ENCODE measurements around the gene PCDHA4. TPM values are rescaled to one million over a fixed set of nuclear protein-coding genes. Genes with fewer than 3 reads are reported as not detected.
A peak's percentile ranks its signal among the peaks of the same experiment; 100 is the strongest.

Gene PCDHA4
- total RNA-seq, result under 1 TPM in 7 of 10 donors, not detected in 3; 0.07 to 0.21 (median 0.08) TPM
- under 1 TPM in 1 of 2 donors, not detected in 1; 0.01 TPM for polyA plus RNA-seq
- long read RNA-seq, donor 1, result 0 reads
- long read RNA-seq, donor 2, result 0 reads
- long read RNA-seq, donor 3, result 0 reads

- peaks cover 0 to 80% (median 20%) of the 10 kb centered on the region in 11 donors for H3K9me3 ChIP-seq
- 13 to 14% methylated on average over 34 to 37 of the region's 47 CpGs for WGBS, 2 donors
Measured at GRCh38 chr5:140806834-140807775, at the start of gene PCDHA4. TSS of gene PCDHA4 (plus strand) at chr5:140807068.

GRCh38 chr5:140764177-140764973 is 42.5 kb upstream of the PCDHA4 start:
- Histone ChIP-seq H3K36me3 (no peaks in the 10 kb centered on the region), H3K4me1 (no peaks in the 10 kb centered on the region), H3K27me3 (no peaks in the 10 kb centered on the region), H3K9me3 (peaks cover 7 to 100% (median 93%) of the 10 kb centered on the region in 11 donors), H3K4me3 (no peak overlapping the region), H3K27ac (no peak overlapping the region)
- 84 to 92% methylated on average over 2 of the region's 2 CpGs for WGBS, 2 donors
- no peak for TF ChIP-seq CTCF (IDR thresholded peaks at IDR 0.05)
- ATAC-seq (no peak), DNase-seq (no peak)
- intact Hi-C loops (cut with DNase I), result no loop called here

More at GRCh38 chr5:140806834-140807775, at the start of gene PCDHA4:
- H3K4me1 ChIP-seq, result no peaks in the 10 kb centered on the region
- no peaks in the 10 kb centered on the region for H3K36me3 ChIP-seq
- peak within 1 kb of the TSS in 9 of 10 donors; percentile 15 to 52 (median 37) for H3K4me3 ChIP-seq
- DNase-seq (no peak), ATAC-seq (peak in 3 of 8 donors; percentile 38 to 57 (median 39))
- peaks cover 0 to 57% (median 18%) of the 10 kb centered on the region in 7 donors for H3K27me3 ChIP-seq
- intact Hi-C loops (cut with DNase I), result no loop called here
- peak in 8 of 9 donors; percentile 6 to 54 (median 27) for TF ChIP-seq CTCF (IDR thresholded peaks at IDR 0.05)
- no peak within 1 kb of the TSS for H3K27ac ChIP-seq

GRCh38 chr5:140767444-140767843 is 39.4 kb upstream of the PCDHA4 start:
- 82 to 84% methylated on average over 4 of the region's 4 CpGs for WGBS, 2 donors
- intact Hi-C loops (cut with DNase I), result no loop called here
- H3K4me1 ChIP-seq, result no peaks in the 10 kb centered on the region
- TF ChIP-seq CTCF (IDR thresholded peaks at IDR 0.05), result no peak
- no peaks in the 10 kb centered on the region for H3K36me3 ChIP-seq
- no peak for DNase-seq
- H3K27me3 ChIP-seq, result no peaks in the 10 kb centered on the region
- H3K9me3 ChIP-seq, result peaks cover 7 to 100% (median 91%) of the 10 kb centered on the region in 11 donors
- H3K4me3 ChIP-seq, result no peak overlapping the region
- H3K27ac ChIP-seq, result no peak overlapping the region
- no peak for ATAC-seq

- Histone ChIP-seq H3K4me3 (no peak overlapping the region), H3K36me3 (no peaks in the 10 kb centered on the region), H3K27ac (no peak overlapping the region), H3K4me1 (no peaks in the 10 kb centered on the region), H3K9me3 (peaks cover 0 to 100% (median 53%) of the 10 kb centered on the region in 11 donors), H3K27me3 (peaks cover 0 to 11% (median 0%) of the 10 kb centered on the region in 7 donors)
- no peak for DNase-seq
- WGBS, 2 donors, result 79 to 83% methylated on average over 1 of the region's 1 CpG
- no peak for ATAC-seq
- intact Hi-C loops (cut with DNase I), result no loop called here
- TF ChIP-seq CTCF (IDR thresholded peaks at IDR 0.05), result no peak
Measured at GRCh38 chr5:140780512-140780911, 26.4 kb upstream of the PCDHA4 start.
